Activated CD4-positive, alpha-beta T cell treated with anti-CD3 and anti-CD28 coated beads, Interleukin-2, amount 10 ng/mL, durations not matched to agents 7 days and 5 days (primary cell): ENCODE results near the gene GALNT2. TPM values are rescaled to one million over a fixed set of nuclear protein-coding genes. Genes with fewer than 3 reads are reported as not detected.

ENCODE experiments used
- CTCF ChIA-PET: fragments of 350-600 bp; sonication (Branson Sonifier 250); formaldehyde crosslinking; loops from one replicate; lab custom pipeline; 2021; ENCODE audit warnings: antibody characterized with exemption; lab: Charles Lee
- POLR2A ChIA-PET: fragments of 350-600 bp; sonication (Branson Sonifier 250); formaldehyde crosslinking; loops from one replicate; lab custom pipeline; 2021; ENCODE audit warnings: antibody characterized with exemption; lab: Charles Lee
- DNase-seq: peaks from one replicate; pipeline ENCODE4 v3.0.0-alpha.2; 2020
- H3K27ac Mint-ChIP-seq: one replicate; pipeline ENCODE4 v1.8.0; 2021; ENCODE audit warnings: mild to moderate bottlenecking, moderate library complexity, mixed read lengths
- H3K27me3 Mint-ChIP-seq: one replicate; pipeline ENCODE4 v1.8.0; 2021; ENCODE audit warnings: mixed read lengths
- H3K36me3 Mint-ChIP-seq: one replicate; pipeline ENCODE4 v1.8.0; 2021; ENCODE audit warnings: low read depth, mixed read lengths
- H3K4me1 Mint-ChIP-seq: one replicate; pipeline ENCODE4 v1.8.0; 2021; ENCODE audit warnings: mixed read lengths
- H3K4me3 Mint-ChIP-seq: one replicate; pipeline ENCODE4 v1.8.0; 2021; ENCODE audit warnings: mild to moderate bottlenecking, moderate library complexity, mixed read lengths
- H3K9me3 Mint-ChIP-seq: one replicate; pipeline ENCODE4 v1.8.0; 2021; ENCODE audit warnings: mixed read lengths
- total RNA-seq, 2 experiments: library from RNA; stranded (reverse); gene quantifications; one replicate each; pipeline ENCODE4 v1.2.3, GENCODE V29; 2021

Gene GALNT2
- total RNA-seq, 2 experiments from 2014 or later: 22.7 to 28.4 TPM

- no peak for DNase-seq
- Mint-ChIP-seq H3K27ac (no peak overlapping the region), H3K4me3 (no peak overlapping the region), H3K27me3 (no peaks in the 10 kb centered on the region), H3K9me3 (no peaks in the 10 kb centered on the region), H3K36me3 (peaks cover 5% of the 10 kb centered on the region), H3K4me1 (peaks cover 8% of the 10 kb centered on the region)
- POLR2A ChIA-PET: no interaction called here
- CTCF ChIA-PET: no interaction called here
Observed at GRCh38 chr1:230219174-230220067, 152.4 kb downstream of the GALNT2 start.

GRCh38 chr1:230220478-230220877 is 153.4 kb downstream of the GALNT2 start:
- ChIA-PET POLR2A (no interaction called here), CTCF (interaction anchor here (0.6 to 1.9 kb wide), 4 partner anchors 9 to 14 kb away, joined by 3 to 8 read pairs (median 4); no protein-coding TSS in a partner anchor)

GRCh38 chr1:230220907-230221306 is 153.9 kb downstream of the GALNT2 start:
- Mint-ChIP-seq H3K9me3 (no peaks in the 10 kb centered on the region), H3K36me3 (peaks cover 2% of the 10 kb centered on the region), H3K4me1 (peaks cover 2% of the 10 kb centered on the region), H3K4me3 (no peak overlapping the region), H3K27me3 (no peaks in the 10 kb centered on the region), H3K27ac (no peak overlapping the region)
- POLR2A ChIA-PET: no interaction called here
- CTCF ChIA-PET: interaction anchor here (0.6 to 1.9 kb wide), 5 partner anchors 8 to 14 kb away, joined by 3 to 8 read pairs (median 3); no protein-coding TSS in a partner anchor
- DNase-seq: no peak

More at GRCh38 chr1:230220478-230220877, 153.4 kb downstream of the GALNT2 start:
- DNase-seq: no peak
- Mint-ChIP-seq H3K27me3 (no peaks in the 10 kb centered on the region), H3K4me1 (peaks cover 5% of the 10 kb centered on the region), H3K36me3 (peaks cover 2% of the 10 kb centered on the region), H3K9me3 (no peaks in the 10 kb centered on the region), H3K27ac (no peak overlapping the region), H3K4me3 (no peak overlapping the region)

- Mint-ChIP-seq H3K27me3 (no peaks in the 10 kb centered on the region), H3K9me3 (no peaks in the 10 kb centered on the region), H3K36me3 (no peaks in the 10 kb centered on the region), H3K4me3 (no peak overlapping the region), H3K27ac (no peak overlapping the region), H3K4me1 (peaks cover 2% of the 10 kb centered on the region)
- POLR2A ChIA-PET: no interaction called here
- CTCF ChIA-PET: no interaction called here
- no peak for DNase-seq
Observed at GRCh38 chr1:230222678-230223077, 155.6 kb downstream of the GALNT2 start.

GRCh38 chr1:230224101-230224960 is 157.3 kb downstream of the GALNT2 start:
- ChIA-PET CTCF (interaction anchor here (0.7 to 1.3 kb wide), 5 partner anchors 8 to 31 kb away, joined by 3 to 4 read pairs (median 3); no protein-coding TSS in a partner anchor), POLR2A (no interaction called here)
- Mint-ChIP-seq H3K27ac (peak overlapping the region; percentile 31), H3K27me3 (no peaks in the 10 kb centered on the region), H3K36me3 (no peaks in the 10 kb centered on the region), H3K9me3 (no peaks in the 10 kb centered on the region), H3K4me3 (no peak overlapping the region), H3K4me1 (peaks cover 2% of the 10 kb centered on the region)
- no peak for DNase-seq

GRCh38 chr1:230226007-230226800 is 159.2 kb downstream of the GALNT2 start:
- no peaks in the 10 kb centered on the region for H3K27me3 Mint-ChIP-seq
- CTCF ChIA-PET: no interaction called here
- no peak for DNase-seq

GRCh38 chr1:230226814-230227213 is 159.8 kb downstream of the GALNT2 start:
- H3K4me1 Mint-ChIP-seq: peaks cover 13% of the 10 kb centered on the region
- no peak for DNase-seq
- H3K27ac Mint-ChIP-seq: no peak overlapping the region
- H3K27me3 Mint-ChIP-seq: no peaks in the 10 kb centered on the region
- ChIA-PET CTCF (no interaction called here), POLR2A (no interaction called here)
- no peak overlapping the region for H3K4me3 Mint-ChIP-seq
- H3K9me3 Mint-ChIP-seq: no peaks in the 10 kb centered on the region
- H3K36me3 Mint-ChIP-seq: no peaks in the 10 kb centered on the region

More at GRCh38 chr1:230226007-230226800, 159.2 kb downstream of the GALNT2 start:
- Mint-ChIP-seq H3K4me1 (peaks cover 8% of the 10 kb centered on the region), H3K9me3 (no peaks in the 10 kb centered on the region), H3K36me3 (no peaks in the 10 kb centered on the region), H3K4me3 (no peak overlapping the region), H3K27ac (no peak overlapping the region)
- POLR2A ChIA-PET: no interaction called here

GRCh38 chr1:230228236-230228897 is 161.3 kb downstream of the GALNT2 start:
- Mint-ChIP-seq H3K4me3 (no peak overlapping the region), H3K4me1 (peaks cover 13% of the 10 kb centered on the region), H3K27ac (no peak overlapping the region), H3K9me3 (no peaks in the 10 kb centered on the region), H3K27me3 (no peaks in the 10 kb centered on the region), H3K36me3 (no peaks in the 10 kb centered on the region)
- POLR2A ChIA-PET: no interaction called here
- CTCF ChIA-PET: no interaction called here
- no peak for DNase-seq

- peaks cover 13% of the 10 kb centered on the region for H3K4me1 Mint-ChIP-seq
- H3K36me3 Mint-ChIP-seq: no peaks in the 10 kb centered on the region
- H3K9me3 Mint-ChIP-seq: no peaks in the 10 kb centered on the region
- DNase-seq: no peak
- ChIA-PET POLR2A (no interaction called here), CTCF (interaction anchor here (1.0 kb wide), 1 partner anchor 9 kb away, joined by 3 read pairs; no protein-coding TSS in a partner anchor)
- H3K27ac Mint-ChIP-seq: no peak overlapping the region
- no peaks in the 10 kb centered on the region for H3K27me3 Mint-ChIP-seq
- no peak overlapping the region for H3K4me3 Mint-ChIP-seq
Observed at GRCh38 chr1:230230273-230230672, 163.2 kb downstream of the GALNT2 start.

GRCh38 chr1:230230948-230231773 is 164.1 kb downstream of the GALNT2 start:
- Mint-ChIP-seq H3K4me1 (peaks cover 13% of the 10 kb centered on the region), H3K27ac (no peak overlapping the region), H3K36me3 (peaks cover 5% of the 10 kb centered on the region), H3K9me3 (no peaks in the 10 kb centered on the region), H3K4me3 (no peak overlapping the region), H3K27me3 (no peaks in the 10 kb centered on the region)
- CTCF ChIA-PET: interaction anchor here (1.0 to 1.5 kb wide), 2 partner anchors 10 to 15 kb away, joined by 3 to 5 read pairs; no protein-coding TSS in a partner anchor
- POLR2A ChIA-PET: no interaction called here
- no peak for DNase-seq

GRCh38 chr1:230231774-230232145 is 164.7 kb downstream of the GALNT2 start:
- Mint-ChIP-seq H3K27me3 (no peaks in the 10 kb centered on the region), H3K27ac (no peak overlapping the region), H3K9me3 (no peaks in the 10 kb centered on the region), H3K4me1 (peaks cover 13% of the 10 kb centered on the region), H3K4me3 (no peak overlapping the region), H3K36me3 (peaks cover 5% of the 10 kb centered on the region)
- CTCF ChIA-PET: interaction anchor here (0.6 to 1.5 kb wide), 3 partner anchors 10 to 548 kb away, joined by 3 to 6 read pairs (median 5); no protein-coding TSS in a partner anchor
- no peak for DNase-seq
- POLR2A ChIA-PET: no interaction called here
